GM19193 (cell line): Measurements from ENCODE around the gene TRIM23.

ENCODE experiments used
- POLR2A ChIP-seq: IDR thresholded peaks from 4 replicates; pipeline ENCODE4 v1.6.1; 2011; ENCODE audit not compliant: insufficient read depth, insufficient read length; ENCODE audit errors: extremely low read depth

Gene TRIM23

GRCh38 chr5:65577141-65577540, 47.0 kb downstream of the TRIM23 start:
- TF ChIP-seq POLR2A, result no peak

GRCh38 chr5:65570598-65571226, 53.4 kb downstream of the TRIM23 start:
- TF ChIP-seq POLR2A, result no peak

GRCh38 chr5:65566505-65566904, 57.6 kb downstream of the TRIM23 start:
- TF ChIP-seq POLR2A, result no peak

GRCh38 chr5:65563777-65564176, 60.4 kb downstream of the TRIM23 start:
- no peak for TF ChIP-seq POLR2A

- TF ChIP-seq POLR2A, result peak; percentile 87
Observed at GRCh38 chr5:65562731-65563701, 61.1 kb downstream of the TRIM23 start, which contains the start of the genes CENPK and PPWD1. CENPK (minus strand) TSS chr5:65563168; CDS start chr5:65554907, 8,261 bp downstream. PPWD1 (plus strand) TSS chr5:65563296; CDS start chr5:65563311, 15 bp downstream.

GRCh38 chr5:65556718-65557117, 67.4 kb downstream of the TRIM23 start:
- no peak for TF ChIP-seq POLR2A

- no peak for TF ChIP-seq POLR2A
Observed at GRCh38 chr5:65556181-65556580, 68.0 kb downstream of the TRIM23 start.

- no peak for TF ChIP-seq POLR2A
Observed at GRCh38 chr5:65555287-65555686, 68.8 kb downstream of the TRIM23 start.

- TF ChIP-seq POLR2A, result no peak
Observed at GRCh38 chr5:65553941-65554340, 70.2 kb downstream of the TRIM23 start.

GRCh38 chr5:65548281-65548680, 75.9 kb downstream of the TRIM23 start:
- TF ChIP-seq POLR2A, result no peak

GRCh38 chr5:65546141-65546540, 78.0 kb downstream of the TRIM23 start:
- TF ChIP-seq POLR2A, result no peak

GRCh38 chr5:65544473-65544872, 79.7 kb downstream of the TRIM23 start:
- no peak for TF ChIP-seq POLR2A

- TF ChIP-seq POLR2A, result no peak
Observed at GRCh38 chr5:65539827-65540226, 84.3 kb downstream of the TRIM23 start.
